ENCODE measurements around the gene SUV39H1.

GRCh38 chrX:48648336-48648751, 48.2 kb upstream of the SUV39H1 start:
- TF ChIP-seq SIN3A (IDR thresholded peaks at IDR 0.05; ENCODE audit: borderline replicate concordance, low read depth, low read length) (no peak), ZBTB33 (IDR thresholded peaks at IDR 0.05; ENCODE audit: borderline replicate concordance, low read depth) (no peak), NFIC (IDR thresholded peaks at IDR 0.05; ENCODE audit: borderline replicate concordance) (no peak), RFX5 (IDR thresholded peaks at IDR 0.05; ENCODE audit: low read length) (no peak), POLR2AphosphoS5 (IDR thresholded peaks at IDR 0.05; ENCODE audit: low read depth, low read length) (no peak)

Measured in SK-N-SH (cell line).